Measurements from ENCODE around the gene TMEM164.
"Not testable (repeated sequence)": the region's sequence is repeated elsewhere in the genome, so short reads cannot be mapped to it uniquely, and the experiment has no call there.

TMEM164 gene

DNA sequence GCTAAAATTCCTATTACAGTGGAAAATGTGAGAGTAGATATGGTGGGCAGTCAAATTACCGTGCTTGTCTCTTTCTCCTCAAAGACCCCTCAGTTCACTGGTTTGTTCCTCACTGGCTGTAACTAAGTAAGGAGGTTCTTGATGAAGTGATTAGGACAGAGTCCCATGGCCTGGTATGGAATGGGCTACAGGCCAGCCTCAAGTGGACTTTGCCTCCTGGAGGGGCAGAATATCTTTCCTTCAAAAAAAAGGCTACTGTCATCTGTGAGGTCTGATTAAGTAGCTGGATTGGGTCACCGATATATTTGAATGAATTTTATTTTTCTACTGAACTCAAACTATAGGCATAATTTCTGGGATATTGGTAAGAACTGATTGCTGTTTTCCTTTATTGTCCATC lies 38.5 kb upstream of the TMEM164 start:
- Mint-ChIP-seq H3K36me3 (ENCODE audit: low read depth) (no peaks in the 10 kb centered on the region), H3K27me3 (ENCODE audit: low read depth, poor library complexity) (no peaks in the 10 kb centered on the region), H3K4me3 (no peak overlapping the region), H3K9me3 (no peaks in the 10 kb centered on the region), H3K27ac (no peak overlapping the region), H3K4me1 (no peaks in the 10 kb centered on the region)
- no peak for DNase-seq
- TF ChIP-seq, protein P1, sequence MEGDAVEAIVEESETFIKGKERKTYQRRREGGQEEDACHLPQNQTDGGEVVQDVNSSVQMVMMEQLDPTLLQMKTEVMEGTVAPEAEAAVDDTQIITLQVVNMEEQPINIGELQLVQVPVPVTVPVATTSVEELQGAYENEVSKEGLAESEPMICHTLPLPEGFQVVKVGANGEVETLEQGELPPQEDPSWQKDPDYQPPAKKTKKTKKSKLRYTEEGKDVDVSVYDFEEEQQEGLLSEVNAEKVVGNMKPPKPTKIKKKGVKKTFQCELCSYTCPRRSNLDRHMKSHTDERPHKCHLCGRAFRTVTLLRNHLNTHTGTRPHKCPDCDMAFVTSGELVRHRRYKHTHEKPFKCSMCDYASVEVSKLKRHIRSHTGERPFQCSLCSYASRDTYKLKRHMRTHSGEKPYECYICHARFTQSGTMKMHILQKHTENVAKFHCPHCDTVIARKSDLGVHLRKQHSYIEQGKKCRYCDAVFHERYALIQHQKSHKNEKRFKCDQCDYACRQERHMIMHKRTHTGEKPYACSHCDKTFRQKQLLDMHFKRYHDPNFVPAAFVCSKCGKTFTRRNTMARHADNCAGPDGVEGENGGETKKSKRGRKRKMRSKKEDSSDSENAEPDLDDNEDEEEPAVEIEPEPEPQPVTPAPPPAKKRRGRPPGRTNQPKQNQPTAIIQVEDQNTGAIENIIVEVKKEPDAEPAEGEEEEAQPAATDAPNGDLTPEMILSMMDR (IDR thresholded peaks at IDR 0.05) = no peak

DNA sequence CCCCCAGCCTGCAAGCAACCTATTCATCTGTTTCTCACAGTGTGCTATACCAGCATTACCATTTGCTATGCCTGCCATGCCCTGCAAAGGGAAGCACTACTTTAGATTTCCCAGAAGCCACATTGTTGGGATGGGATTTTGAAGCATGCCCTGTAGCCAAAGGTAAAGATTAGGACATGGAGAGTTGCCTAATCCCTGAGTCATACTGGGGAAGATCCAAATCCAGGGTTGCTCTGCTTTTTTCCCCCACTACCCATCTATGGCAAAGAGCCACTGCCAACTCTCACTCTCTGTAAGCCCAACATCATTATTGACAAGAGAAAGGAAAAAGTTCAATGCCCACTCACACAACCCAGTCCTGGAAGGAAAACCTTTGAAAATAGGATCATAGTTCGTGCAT lies 36.7 kb upstream of the TMEM164 start:
- DNase-seq = no peak
- H3K9me3 Mint-ChIP-seq = no peaks in the 10 kb centered on the region
- no peaks in the 10 kb centered on the region for H3K27me3 Mint-ChIP-seq (ENCODE audit: low read depth, poor library complexity)
- TF ChIP-seq, protein P1 (IDR thresholded peaks at IDR 0.05) = no peak
- no peak overlapping the region for H3K27ac Mint-ChIP-seq
- no peaks in the 10 kb centered on the region for H3K36me3 Mint-ChIP-seq (ENCODE audit: low read depth)
- no peaks in the 10 kb centered on the region for H3K4me1 Mint-ChIP-seq
- H3K4me3 Mint-ChIP-seq = no peak overlapping the region

DNA sequence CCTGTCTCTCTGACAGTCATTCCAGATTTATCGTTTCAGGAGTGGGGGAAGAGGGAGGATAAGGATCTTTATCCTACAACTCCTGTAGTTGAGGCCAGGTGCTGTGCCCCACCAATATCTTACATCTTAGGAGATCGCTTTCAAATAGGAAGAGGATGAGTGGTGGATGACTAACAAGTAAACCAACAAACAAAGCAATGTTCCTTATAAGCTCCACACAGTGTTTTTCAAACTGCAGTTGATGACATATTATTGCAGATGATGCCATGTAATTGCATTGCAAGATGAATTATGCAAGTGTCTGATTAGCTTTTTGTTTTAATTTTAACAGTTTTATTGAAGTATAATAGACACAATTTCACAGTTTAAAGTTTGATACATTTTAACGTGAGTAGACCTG lies 35.8 kb upstream of the TMEM164 start:
- H3K9me3 Mint-ChIP-seq = no peaks in the 10 kb centered on the region
- H3K4me1 Mint-ChIP-seq = no peaks in the 10 kb centered on the region
- TF ChIP-seq, protein P1 (IDR thresholded peaks at IDR 0.05) = no peak
- no peak overlapping the region for H3K4me3 Mint-ChIP-seq
- DNase-seq = no peak
- H3K27ac Mint-ChIP-seq = no peak overlapping the region
- H3K27me3 Mint-ChIP-seq (ENCODE audit: low read depth, poor library complexity) = no peaks in the 10 kb centered on the region
- no peaks in the 10 kb centered on the region for H3K36me3 Mint-ChIP-seq (ENCODE audit: low read depth)

DNA sequence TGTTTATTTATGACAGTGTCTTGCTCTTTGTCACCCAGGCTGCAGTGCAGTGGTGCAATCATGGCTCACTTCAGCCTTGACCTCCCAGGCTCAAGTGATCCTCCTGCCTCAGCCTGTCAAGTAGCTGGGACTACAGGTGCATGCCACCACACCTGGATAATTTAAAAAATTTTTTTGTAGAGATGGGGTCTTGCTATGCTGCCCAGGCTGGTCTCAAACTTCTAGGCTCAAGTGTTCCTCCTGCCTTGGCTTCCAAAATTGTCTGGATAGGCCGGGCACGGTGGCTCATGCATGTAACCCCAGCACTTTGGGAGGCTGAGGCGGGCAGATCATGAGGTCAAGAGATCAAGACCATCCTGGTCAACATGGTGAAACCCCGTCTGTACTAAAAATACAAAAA lies 32.1 kb upstream of the TMEM164 start:
- DNase-seq, H3K4me3 Mint-ChIP-seq: not testable (repeated sequence)

DNA sequence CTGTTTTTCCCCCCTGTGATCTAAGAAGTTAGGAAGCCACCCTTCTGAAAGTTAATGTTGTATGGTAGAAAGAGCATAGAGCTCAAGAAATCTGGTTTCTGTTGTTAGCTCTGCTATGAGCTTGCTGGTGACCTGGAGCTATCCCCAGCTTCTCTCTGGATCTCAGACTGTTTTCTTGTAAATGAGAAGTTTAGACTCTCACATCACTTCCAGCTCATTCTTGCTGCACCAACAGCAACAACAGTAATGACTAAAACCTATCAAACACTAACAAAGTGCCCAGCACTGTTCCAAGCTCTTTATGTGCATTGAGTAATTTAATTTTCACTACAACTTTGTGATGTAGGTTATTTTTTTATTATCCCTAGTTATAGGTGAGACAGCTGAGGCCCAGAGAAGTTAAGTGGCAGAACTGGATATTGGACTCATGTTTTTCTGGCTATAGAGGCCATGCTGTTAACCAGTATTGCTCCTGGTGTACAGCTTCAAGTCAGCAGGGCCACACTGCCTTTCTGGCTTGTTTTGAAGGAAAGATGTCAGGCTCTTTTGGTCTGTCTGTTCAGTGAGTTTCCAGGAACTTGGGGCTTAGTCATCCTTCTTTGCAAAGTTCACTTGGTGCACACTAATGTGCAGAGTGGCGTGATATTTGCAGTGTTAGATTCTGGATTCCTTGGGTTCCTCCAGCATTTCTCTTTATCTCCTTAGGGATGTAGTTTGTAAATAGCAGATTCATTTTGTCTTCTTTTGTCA lies 27.8 kb upstream of the TMEM164 start:
- Mint-ChIP-seq H3K27me3 (ENCODE audit: low read depth, poor library complexity) (peaks cover 10% of the 10 kb centered on the region), H3K36me3 (ENCODE audit: low read depth) (no peaks in the 10 kb centered on the region), H3K9me3 (no peaks in the 10 kb centered on the region), H3K27ac (no peak overlapping the region), H3K4me1 (no peaks in the 10 kb centered on the region), H3K4me3 (no peak overlapping the region)
- no peak for DNase-seq
- TF ChIP-seq, protein P1 (IDR thresholded peaks at IDR 0.05) = no peak

More for the DNA sequence above, 32.1 kb upstream of the TMEM164 start:
- H3K27ac Mint-ChIP-seq; H3K9me3 Mint-ChIP-seq; H3K36me3 Mint-ChIP-seq (ENCODE audit: low read depth); H3K4me1 Mint-ChIP-seq; H3K27me3 Mint-ChIP-seq (ENCODE audit: low read depth, poor library complexity): not testable (repeated sequence)

DNA sequence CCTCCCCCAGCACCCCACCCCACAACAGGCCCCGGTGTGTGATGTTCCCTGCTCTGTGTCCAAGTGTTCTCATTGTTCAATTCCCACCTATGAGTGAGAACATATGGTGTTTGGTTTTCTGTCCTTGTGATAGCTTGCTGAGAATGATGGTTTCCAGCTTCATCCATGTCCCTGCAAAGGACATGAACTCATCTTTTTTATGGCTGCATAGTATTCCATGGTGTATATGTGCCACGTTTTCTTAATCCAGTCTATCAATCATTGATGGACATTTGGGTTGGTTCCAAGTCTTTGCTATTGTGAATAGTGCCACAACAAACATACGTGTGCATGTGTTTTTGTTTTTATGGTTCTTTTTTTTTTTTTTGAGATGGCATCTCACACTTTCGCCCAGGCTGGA lies 17.7 kb upstream of the TMEM164 start:
- not testable (repeated sequence) for H3K4me1 Mint-ChIP-seq; H3K27ac Mint-ChIP-seq; DNase-seq; H3K4me3 Mint-ChIP-seq; H3K9me3 Mint-ChIP-seq; H3K36me3 Mint-ChIP-seq (ENCODE audit: low read depth); H3K27me3 Mint-ChIP-seq (ENCODE audit: low read depth, poor library complexity)

DNA sequence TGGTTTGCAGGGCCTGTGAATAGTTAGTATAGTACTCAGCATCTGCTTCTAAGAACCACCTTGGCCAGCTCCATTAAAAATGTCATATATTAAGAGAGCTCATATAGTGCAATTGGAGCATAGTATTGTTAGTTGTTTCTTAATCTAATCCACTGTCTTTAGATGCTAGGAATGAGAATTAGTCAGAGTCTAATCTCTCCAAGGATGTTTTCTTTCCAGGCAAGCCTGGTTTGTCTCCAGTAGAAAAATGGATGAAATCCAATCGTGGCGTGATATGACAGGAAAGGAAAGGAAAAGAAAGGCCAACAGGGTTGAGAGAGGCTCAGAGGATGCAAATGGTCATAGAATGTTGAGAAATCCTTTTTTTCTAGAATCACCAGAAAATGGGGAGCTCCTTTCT lies 15.0 kb upstream of the TMEM164 start:
- Mint-ChIP-seq H3K36me3 (ENCODE audit: low read depth) (no peaks in the 10 kb centered on the region), H3K4me1 (no peaks in the 10 kb centered on the region), H3K27ac (no peak overlapping the region), H3K4me3 (no peak overlapping the region), H3K9me3 (no peaks in the 10 kb centered on the region), H3K27me3 (ENCODE audit: low read depth, poor library complexity) (no peaks in the 10 kb centered on the region)
- DNase-seq = no peak
- TF ChIP-seq, protein P1 (IDR thresholded peaks at IDR 0.05) = no peak

Measured in nephron progenitor cell (in vitro differentiated cells).